Psoas muscle (tissue), 8 donors: ENCODE measurements around the gene EFCC1. TPM values are rescaled to one million over a fixed set of nuclear protein-coding genes. Genes with fewer than 3 reads are reported as not detected.
"Not testable (repeated sequence)": the region's sequence is repeated elsewhere in the genome, so short reads cannot be mapped to it uniquely, and the experiment has no call there.

ENCODE experiments used
- ATAC-seq, 4 donors: fragments of 200-7000 bp; cut with Tn5 transposase; one replicate each; pipeline ENCODE4 v1.9.1; 2020; ENCODE audit warnings: moderate library complexity in 3 of 4, mild to moderate bottlenecking in 2 of 4
- DNase-seq, 2 donors: peaks; one replicate each; pipeline ENCODE4 v3.0.0-alpha.2; 2020
- H3K27ac ChIP-seq: fragments of 200-600 bp; one replicate; pipeline ENCODE4 v1.8.0; 2022
- H3K27me3 ChIP-seq, 3 donors: fragments of 200-600 bp in 1 of 3; one replicate each; pipeline versions ENCODE4 v1.6.1 to v1.8.0; 2013 to 2022; ENCODE audit warnings: low read length in 2 of 3, mild to moderate bottlenecking in 2 of 3, moderate library complexity in 1 of 3; ENCODE audit not compliant: insufficient read depth in 3 of 3
- H3K36me3 ChIP-seq, 2 donors: fragments of 200-600 bp in 1 of 2; one replicate each; pipeline versions ENCODE4 v1.6.1 to v1.8.0; 2013 to 2022; ENCODE audit warnings: low read depth in 1 of 2, mild to moderate bottlenecking in 1 of 2, moderate library complexity in 1 of 2; ENCODE audit not compliant: insufficient read depth in 1 of 2
- H3K4me1 ChIP-seq: fragments of 200-600 bp; one replicate; pipeline ENCODE4 v1.8.0; 2022
- H3K4me3 ChIP-seq: fragments of 200-600 bp; one replicate; pipeline ENCODE4 v1.8.0; 2022; ENCODE audit warnings: mild to moderate bottlenecking
- H3K9me3 ChIP-seq: fragments of 200-600 bp; one replicate; pipeline ENCODE4 v1.8.0; 2022
- CTCF ChIP-seq: fragments of 200-600 bp; IDR thresholded peaks from one replicate; pipeline ENCODE4 v1.8.0; 2022; ENCODE audit warnings: antibody characterized with exemption
- WGBS, 3 donors: extraction: QIAGEN DNeasy Blood & Tissue Kit; methylation state at CpG; one replicate each; pipeline versions ENCODE4 v1.1.6 to v1.1.7; 2013; 5-methylcytosine and 5-hydroxymethylcytosine counted together
- intact Hi-C, 2 donors: fragments of 100-400 bp; cut with DNase I; formaldehyde crosslinking; loops; one replicate each; pipeline versions ENCODE4 v1.11.0 to v1.14.2; 2022
- polyA plus RNA-seq, 3 donors: library from polyadenylated mRNA; stranded (reverse); fragments of 200-250 nt; gene quantifications; one replicate each; pipeline ENCODE4 v1.2.3, GENCODE V29; 2013
- total RNA-seq, 4 donors: library from RNA; stranded (reverse); fragmentation: NEBNext Ultra II Directional in 2 of 4; extraction: Animal tissue kit (Norgen Biotek cat#: 25700) in 2 of 4; gene quantifications; one replicate each; pipeline versions ENCODE4 v1.2.1 to v1.2.4, GENCODE V29; 2021 to 2023
- donor health status: healthy with polysubstance abuse.
- donor health status: DM: no; HTN: no; CAD: no; lungs with moderate emphysema.
- donor health status: Bipolar disorder and iron deficiency.
- donor health status: healthy.
- donor health status: DM: yes; HTN: yes; CAD: no.
- donor health status: DM: no; HTN: no; CAD: no.
- donor health status: DM: no; HTN: no; CAD: no.
- donor health status: DM: yes; HTN: yes; CAD: no.

EFCC1 gene
- total and polyA plus RNA-seq, 7 donors, result 0.11 to 1.5 (median 0.48) TPM

GRCh38 chr3:129068291-129068886 is 67.3 kb downstream of the EFCC1 start:
- H3K9me3 ChIP-seq, result no peaks in the 10 kb centered on the region
- peak overlapping the region; percentile 50 for H3K4me3 ChIP-seq
- intact Hi-C loops, result no loop called here
- no peaks in the 10 kb centered on the region for H3K4me1 ChIP-seq
- DNase-seq (no peak), ATAC-seq (no peak)
- no peaks in the 10 kb centered on the region for H3K36me3 ChIP-seq
- H3K27me3 ChIP-seq, result peaks cover 0 to 16% (median 3%) of the 10 kb centered on the region in 3 donors
- 16 to 22% (median 19%) methylated on average over 29 to 43 of the region's 44 CpGs for WGBS, 3 donors
- no peak for TF ChIP-seq CTCF
- H3K27ac ChIP-seq, result no peak overlapping the region

GRCh38 chr3:129069313-129070085 is 68.4 kb downstream of the EFCC1 start:
- H3K36me3 ChIP-seq, ATAC-seq, H3K9me3 ChIP-seq, H3K4me3 ChIP-seq, intact Hi-C loops, H3K4me1 ChIP-seq, H3K27ac ChIP-seq: not testable (repeated sequence)
- H3K27me3 ChIP-seq, result peaks cover 0 to 16% (median 3%) of the 10 kb centered on the region in 3 donors
- peak in 1 of 2 donors; percentile 11 for DNase-seq
- WGBS, 3 donors, result 81 to 85% (median 84%) methylated on average over 13 of the region's 13 CpGs

- DNase-seq, result peak in 1 of 2 donors; percentile 9
- intact Hi-C loops, result no loop called here
Measured at GRCh38 chr3:129070086-129070885, 69.2 kb downstream of the EFCC1 start.

GRCh38 chr3:129077222-129077621 is 76.1 kb downstream of the EFCC1 start:
- Histone ChIP-seq H3K4me3 (no peak overlapping the region), H3K36me3 (no peaks in the 10 kb centered on the region), H3K4me1 (no peaks in the 10 kb centered on the region), H3K9me3 (no peaks in the 10 kb centered on the region), H3K27me3 (no peaks in the 10 kb centered on the region), H3K27ac (no peak overlapping the region)
- TF ChIP-seq CTCF, result no peak
- no peak for ATAC-seq
- no peak for DNase-seq
- intact Hi-C loops, result no loop called here
- WGBS, 3 donors, result 77 to 83% (median 81%) methylated on average over 7 of the region's 7 CpGs

More at GRCh38 chr3:129070086-129070885, 69.2 kb downstream of the EFCC1 start:
- no peak overlapping the region for H3K4me3 ChIP-seq
- no peaks in the 10 kb centered on the region for H3K4me1 ChIP-seq
- no peak for ATAC-seq
- H3K36me3 ChIP-seq, result no peaks in the 10 kb centered on the region
- peaks cover 0 to 16% (median 1%) of the 10 kb centered on the region in 3 donors for H3K27me3 ChIP-seq
- 83 to 87% (median 85%) methylated on average over 8 of the region's 8 CpGs for WGBS, 3 donors
- no peak overlapping the region for H3K27ac ChIP-seq
- no peak for TF ChIP-seq CTCF
- no peaks in the 10 kb centered on the region for H3K9me3 ChIP-seq

GRCh38 chr3:129078510-129078909 is 77.4 kb downstream of the EFCC1 start:
- no peaks in the 10 kb centered on the region for H3K36me3 ChIP-seq
- no peaks in the 10 kb centered on the region for H3K4me1 ChIP-seq
- WGBS, 3 donors, result 66 to 76% (median 74%) methylated on average over 8 of the region's 8 CpGs
- H3K9me3 ChIP-seq, result no peaks in the 10 kb centered on the region
- H3K27ac ChIP-seq, result no peak overlapping the region
- intact Hi-C loops, result no loop called here
- DNase-seq (no peak), ATAC-seq (no peak)
- H3K27me3 ChIP-seq, result no peaks in the 10 kb centered on the region
- TF ChIP-seq CTCF, result no peak
- H3K4me3 ChIP-seq, result no peak overlapping the region
